Endothelial cell of umbilical vein (primary cell): Measurements from ENCODE around the gene LRRC10B. TPM values are rescaled to one million over a fixed set of nuclear protein-coding genes. Genes with fewer than 3 reads are reported as not detected.

Source experiments
- BruUV-seq: library from RNA; stranded (reverse); fragments of 400-500 nt; replicated peaks from 2 replicates; lab custom pipeline; 2021; lab: Mats Ljungman, UMichigan
- CTCF ChIA-PET: fragments of 300-600, 350-600 bp; sonication (Branson Sonifier 250); formaldehyde crosslinking; loops from one replicate; lab custom pipeline; 2021; ENCODE audit warnings: antibody characterized with exemption, inconsistent platforms; lab: Charles Lee
- POLR2A ChIA-PET: fragments of 300-600, 350-600 bp; sonication (Branson Sonifier 250); formaldehyde crosslinking; loops from one replicate; lab custom pipeline; 2021; ENCODE audit warnings: antibody characterized with exemption, inconsistent platforms; lab: Charles Lee
- DNase-seq: peaks from one replicate; pipeline ENCODE4 v3.0.0-alpha.2; 2011; ENCODE audit warnings: low read depth, low spot score
- FAIRE-seq: peaks from 2 replicates; lab custom pipeline; 2011; peaks lifted over from hg19 to GRCh38; lab: Jason Lieb, UNC
- H2AFZ ChIP-seq: 2 replicates; pipeline ENCODE4 v1.6.0; 2012; ENCODE audit warnings: low read depth, low read length, control low read depth, inconsistent platforms
- H3K27ac ChIP-seq: 2 replicates; pipeline ENCODE4 v1.5.1; 2011; ENCODE audit warnings: low read depth, mild to moderate bottlenecking, control low read depth, low read length, moderate library complexity; ENCODE audit not compliant: insufficient read depth
- H3K27me3 ChIP-seq, 2 experiments: 2 replicates each; pipeline versions ENCODE4 v1.6.0 to v1.6.1; 2011; ENCODE audit warnings: low read length in 2 of 2, mixed read lengths in 1 of 2; ENCODE audit not compliant: control insufficient read depth in 2 of 2, insufficient read depth in 2 of 2
- H3K36me3 ChIP-seq, 2 experiments: 2 replicates in 1 of 2; 3 replicates in 1 of 2; pipeline ENCODE4 v1.5.1; 2011; ENCODE audit warnings: low read length in 2 of 2, mild to moderate bottlenecking in 1 of 2, moderate library complexity in 1 of 2; ENCODE audit not compliant: control insufficient read depth in 2 of 2, insufficient read depth in 2 of 2; ENCODE audit errors: extremely low read depth in 1 of 2
- H3K4me1 ChIP-seq: 3 replicates; pipeline ENCODE4 v1.5.1; 2011; ENCODE audit warnings: mild to moderate bottlenecking, low read length; ENCODE audit not compliant: control insufficient read depth, insufficient read depth; ENCODE audit errors: extremely low read depth
- H3K4me2 ChIP-seq: 2 replicates; pipeline ENCODE4 v1.6.1; 2011; ENCODE audit warnings: low read length, control low read depth, mixed read lengths; ENCODE audit not compliant: insufficient read depth
- H3K4me3 ChIP-seq, 3 experiments: fragments of 200-600 bp in 1 of 3; sonication (generic), shearing (Covaris generic) in 1 of 3; replicated peaks in 1 of 3; 2 replicates each; pipeline ENCODE4 v1.5.1; 2011 to 2016; ENCODE audit warnings: control low read depth in 3 of 3, low read length in 3 of 3, mild to moderate bottlenecking in 2 of 3, inconsistent platforms in 1 of 3, low read depth in 1 of 3, moderate library complexity in 1 of 3; ENCODE audit not compliant: insufficient read depth in 1 of 3
- H3K79me2 ChIP-seq: 2 replicates; pipeline ENCODE4 v1.6.0; 2012; ENCODE audit warnings: low read length, inconsistent platforms; ENCODE audit not compliant: control insufficient read depth, insufficient read depth
- H3K9ac ChIP-seq: replicated peaks from 2 replicates; pipeline ENCODE3; 2011; ENCODE audit warnings: low read length, control low read depth; ENCODE audit not compliant: insufficient read depth; ENCODE audit errors: extremely low read depth
- H3K9me1 ChIP-seq: replicated peaks from 3 replicates; pipeline ENCODE4 v1.6.0; 2011; ENCODE audit warnings: mild to moderate bottlenecking, low read length; ENCODE audit not compliant: control insufficient read depth, insufficient read depth; ENCODE audit errors: extremely low read depth
- H3K9me3 ChIP-seq: replicated peaks from 2 replicates; pipeline ENCODE4 v1.5.1; 2012; ENCODE audit warnings: low read length, inconsistent platforms; ENCODE audit not compliant: control insufficient read depth, insufficient read depth
- H4K20me1 ChIP-seq: replicated peaks from 2 replicates; pipeline ENCODE3; 2011; ENCODE audit warnings: mild to moderate bottlenecking, low read length; ENCODE audit not compliant: control insufficient read depth, insufficient read depth; ENCODE audit errors: extremely low read depth
- EZH2 ChIP-seq: IDR thresholded peaks from 2 replicates; pipeline ENCODE4 v1.6.1; 2012; ENCODE audit warnings: borderline replicate concordance, low read depth, mild to moderate bottlenecking, moderate library complexity, low read length, inconsistent platforms; ENCODE audit not compliant: severe bottlenecking
- FOS ChIP-seq: IDR thresholded peaks from 2 replicates; pipeline ENCODE4 v1.6.1; 2011; ENCODE audit warnings: mild to moderate bottlenecking, low read length, moderate library complexity, borderline replicate concordance; ENCODE audit not compliant: insufficient read depth
- GATA2 ChIP-seq: IDR thresholded peaks from 2 replicates; pipeline ENCODE4 v1.7.0; 2011; ENCODE audit warnings: low read depth, mild to moderate bottlenecking, moderate library complexity, mixed read lengths, low read length; ENCODE audit not compliant: insufficient read length, insufficient read depth
- JUN ChIP-seq: IDR thresholded peaks from 2 replicates; pipeline ENCODE4 v1.6.1; 2011; ENCODE audit warnings: borderline replicate concordance, low read depth; ENCODE audit not compliant: insufficient read length, insufficient read depth
- MYC ChIP-seq: IDR thresholded peaks from one replicate; pipeline ENCODE4 v1.6.1; 2011; ENCODE audit warnings: mild to moderate bottlenecking, low read depth, low read length
- POLR2A ChIP-seq: IDR thresholded peaks from 2 replicates; pipeline ENCODE4 v1.6.1; 2012; ENCODE audit warnings: low read depth, mild to moderate bottlenecking, control low read depth, low read length
- POLR2AphosphoS5 ChIP-seq: IDR thresholded peaks from 2 replicates; pipeline ENCODE4 v1.6.1; 2012; ENCODE audit warnings: low read depth, mild to moderate bottlenecking, control low read depth, low read length, moderate library complexity; ENCODE audit not compliant: insufficient read depth
- dilution Hi-C: fragments of 300-500 bp; cut with MboI; formaldehyde crosslinking; loops from one replicate; pipeline ENCODE4 v1.15.0; 2019; ENCODE audit warnings: low sequenced_read_pairs; ENCODE audit not compliant: extremely low pct_ligation_motif_present
- intact Hi-C: fragments of 100-400 bp; cut with micrococcal nuclease; formaldehyde crosslinking; loops from one replicate; pipeline ENCODE4 v1.10.0; 2022
- polyA plus RNA-seq, 4 experiments: library from polyadenylated mRNA; depleted of rRNA in 3 of 4; stranded (reverse) in 3 of 4; unstranded in 1 of 4; fragments of >200 nt; gene quantifications; 2 replicates each; pipeline versions ENCODE4 v1.2.1 to v1.2.3, GENCODE V29; 2011 to 2012; ENCODE audit warnings: missing spikeins in 1 of 4
- total RNA-seq: library from RNA; stranded (reverse); gene quantifications from 2 replicates; pipeline ENCODE4 v1.2.3, GENCODE V29; 2021
- TF ChIP-seq, protein P1 (sequence below): IDR thresholded peaks from 2 replicates; pipeline ENCODE4 v1.6.1; 2011; ENCODE audit not compliant: insufficient read depth, insufficient read length
- TF ChIP-seq, protein P2 (sequence below), 2 donors: IDR thresholded peaks; 1 replicate in 1 of 2; 2 replicates in 1 of 2; pipeline ENCODE4 v1.5.1; 2011; ENCODE audit warnings: low read length in 2 of 2, mild to moderate bottlenecking in 2 of 2, moderate library complexity in 2 of 2, control low read depth in 1 of 2, inconsistent platforms in 1 of 2, low read depth in 1 of 2; ENCODE audit not compliant: insufficient read depth in 1 of 2; ENCODE audit errors: extremely low read depth in 1 of 2

The LRRC10B gene
- total and polyA plus RNA-seq, 2 donors (not counting 3 experiments of a cell fraction or from before 2014, with no cell fraction given) = not detected

GRCh38 chr11:61507012-61507768 lies 1.4 kb upstream of the LRRC10B start:
- intact Hi-C loops = no loop called here
- Histone ChIP-seq H3K27me3 (peaks cover 32 to 45% of the 10 kb centered on the region in 2 experiments), H3K79me2 (no peaks in the 10 kb centered on the region), H3K9ac (no peak overlapping the region), H2AFZ (no peak overlapping the region), H3K9me1 (no peaks in the 10 kb centered on the region), H3K36me3 (no peaks in the 10 kb centered on the region), H3K9me3 (no peaks in the 10 kb centered on the region), H3K27ac (no peak overlapping the region), H3K4me2 (no peak overlapping the region), H4K20me1 (no peaks in the 10 kb centered on the region), H3K4me3 (no peak overlapping the region), H3K4me1 (no peaks in the 10 kb centered on the region)
- ChIA-PET CTCF (interaction anchor here (3.1 kb wide), 1 partner anchor 10 kb away, joined by 19 read pairs; no protein-coding TSS in a partner anchor), POLR2A (no interaction called here)
- no peak for TF ChIP-seq MYC
- no peak for TF ChIP-seq EZH2
- TF ChIP-seq GATA2 = no peak
- no peak for TF ChIP-seq FOS
- no peak for TF ChIP-seq POLR2A
- no peak for TF ChIP-seq JUN
- TF ChIP-seq, protein P1, sequence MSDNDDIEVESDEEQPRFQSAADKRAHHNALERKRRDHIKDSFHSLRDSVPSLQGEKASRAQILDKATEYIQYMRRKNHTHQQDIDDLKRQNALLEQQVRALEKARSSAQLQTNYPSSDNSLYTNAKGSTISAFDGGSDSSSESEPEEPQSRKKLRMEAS = no peak
- TF ChIP-seq POLR2AphosphoS5 = no peak
- TF ChIP-seq, protein P2, sequence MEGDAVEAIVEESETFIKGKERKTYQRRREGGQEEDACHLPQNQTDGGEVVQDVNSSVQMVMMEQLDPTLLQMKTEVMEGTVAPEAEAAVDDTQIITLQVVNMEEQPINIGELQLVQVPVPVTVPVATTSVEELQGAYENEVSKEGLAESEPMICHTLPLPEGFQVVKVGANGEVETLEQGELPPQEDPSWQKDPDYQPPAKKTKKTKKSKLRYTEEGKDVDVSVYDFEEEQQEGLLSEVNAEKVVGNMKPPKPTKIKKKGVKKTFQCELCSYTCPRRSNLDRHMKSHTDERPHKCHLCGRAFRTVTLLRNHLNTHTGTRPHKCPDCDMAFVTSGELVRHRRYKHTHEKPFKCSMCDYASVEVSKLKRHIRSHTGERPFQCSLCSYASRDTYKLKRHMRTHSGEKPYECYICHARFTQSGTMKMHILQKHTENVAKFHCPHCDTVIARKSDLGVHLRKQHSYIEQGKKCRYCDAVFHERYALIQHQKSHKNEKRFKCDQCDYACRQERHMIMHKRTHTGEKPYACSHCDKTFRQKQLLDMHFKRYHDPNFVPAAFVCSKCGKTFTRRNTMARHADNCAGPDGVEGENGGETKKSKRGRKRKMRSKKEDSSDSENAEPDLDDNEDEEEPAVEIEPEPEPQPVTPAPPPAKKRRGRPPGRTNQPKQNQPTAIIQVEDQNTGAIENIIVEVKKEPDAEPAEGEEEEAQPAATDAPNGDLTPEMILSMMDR (IDR thresholded peaks at IDR 0.05; ENCODE audit: extremely low read depth in 1 of 2, insufficient read depth in 1 of 2, low read depth in 1 of 2, low read length in 2 of 2) = no peak
- no peak for FAIRE-seq
- DNase-seq = no peak
- BruUV-seq = no TSS peak
- dilution Hi-C loops = no loop called here
